Epithelial cell of alveolus of lung (primary cell): Measurements from ENCODE around the gene SERF2. TPM values are rescaled to one million over a fixed set of nuclear protein-coding genes. Genes with fewer than 3 reads are reported as not detected.

ENCODE experiments used
- total RNA-seq: library from RNA; depleted of rRNA; stranded (reverse); fragments of >200 nt; gene quantifications from 2 replicates; pipeline ENCODE4 v1.2.1, GENCODE V29; 2015

Gene SERF2
- 1,226 and 1,940 TPM in 2 replicates for total RNA-seq

DNA sequence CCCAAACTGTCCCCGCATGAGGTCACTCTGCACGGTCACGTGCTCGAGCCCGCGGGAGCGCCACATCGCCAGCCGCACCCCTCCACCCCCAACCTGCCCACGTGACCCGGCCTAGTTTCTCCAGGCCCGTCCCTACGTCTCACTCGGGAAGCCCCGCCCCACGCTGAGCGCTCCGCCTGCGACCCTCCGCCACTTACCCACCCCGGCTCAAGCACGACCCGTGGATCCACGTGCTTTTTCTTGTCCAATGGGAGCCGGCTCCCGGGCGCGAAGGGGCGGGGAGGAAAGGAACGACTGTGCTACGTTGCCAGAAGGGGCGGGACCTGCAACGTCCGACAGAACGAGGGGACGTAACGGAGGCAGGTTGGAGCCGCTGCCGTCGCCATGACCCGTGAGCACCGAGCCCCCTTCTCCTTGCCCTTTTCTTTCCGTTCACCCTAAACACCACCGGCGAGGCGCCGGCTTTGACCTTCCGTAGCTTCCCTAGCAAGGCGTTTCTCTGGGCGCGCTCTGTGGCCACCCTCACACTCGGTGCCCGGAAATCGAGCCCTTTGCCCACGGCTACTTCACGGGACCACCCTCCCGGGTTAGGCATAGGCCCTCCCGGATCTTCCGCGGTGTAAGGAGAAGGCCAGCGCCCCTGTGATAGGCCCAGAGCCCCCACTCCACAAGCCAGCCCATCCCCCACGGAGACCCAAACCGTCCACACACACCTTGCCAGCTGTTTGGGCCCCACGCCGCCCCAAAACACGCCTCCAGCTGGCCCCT, at the start of gene SERF2:
Gene SERF2, plus strand, starts transcription at position 328 of the 768 bp plus-strand sequence. Its CDS starts 57 bp downstream, at position 385.

DNA sequence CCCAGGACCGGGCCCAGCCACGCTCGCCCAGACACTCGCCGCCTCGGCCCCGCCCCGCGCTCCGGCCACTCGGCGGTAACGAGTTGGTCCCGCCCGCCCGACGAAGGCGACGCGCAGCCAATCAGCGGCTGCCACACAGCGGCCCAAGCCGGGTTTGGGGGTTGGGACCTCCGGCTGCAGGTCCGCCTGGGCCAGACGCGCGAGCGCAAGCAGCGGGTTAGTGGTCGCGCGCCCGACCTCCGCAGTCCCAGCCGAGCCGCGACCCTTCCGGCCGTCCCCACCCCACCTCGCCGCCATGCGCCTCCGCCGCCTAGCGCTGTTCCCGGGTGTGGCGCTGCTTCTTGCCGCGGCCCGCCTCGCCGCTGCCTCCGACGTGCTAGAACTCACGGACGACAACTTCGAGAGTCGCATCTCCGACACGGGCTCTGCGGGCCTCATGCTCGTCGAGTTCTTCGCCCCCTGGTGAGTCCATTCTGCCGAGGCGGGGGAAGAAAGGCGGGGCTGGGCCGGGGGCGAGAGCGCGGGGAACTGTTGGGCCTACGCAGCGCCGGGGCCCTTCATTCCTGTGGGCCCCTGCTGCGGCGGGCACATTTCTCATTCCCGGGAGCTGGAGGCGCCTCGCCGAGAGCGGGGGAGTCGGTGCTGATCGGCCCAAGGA, 45.7 kb upstream of the SERF2 start, which contains the start of gene PDIA3:
Gene PDIA3, plus strand, starts transcription at position 194 of the 658 bp plus-strand sequence. Its CDS starts 102 bp downstream, at position 296.

DNA sequence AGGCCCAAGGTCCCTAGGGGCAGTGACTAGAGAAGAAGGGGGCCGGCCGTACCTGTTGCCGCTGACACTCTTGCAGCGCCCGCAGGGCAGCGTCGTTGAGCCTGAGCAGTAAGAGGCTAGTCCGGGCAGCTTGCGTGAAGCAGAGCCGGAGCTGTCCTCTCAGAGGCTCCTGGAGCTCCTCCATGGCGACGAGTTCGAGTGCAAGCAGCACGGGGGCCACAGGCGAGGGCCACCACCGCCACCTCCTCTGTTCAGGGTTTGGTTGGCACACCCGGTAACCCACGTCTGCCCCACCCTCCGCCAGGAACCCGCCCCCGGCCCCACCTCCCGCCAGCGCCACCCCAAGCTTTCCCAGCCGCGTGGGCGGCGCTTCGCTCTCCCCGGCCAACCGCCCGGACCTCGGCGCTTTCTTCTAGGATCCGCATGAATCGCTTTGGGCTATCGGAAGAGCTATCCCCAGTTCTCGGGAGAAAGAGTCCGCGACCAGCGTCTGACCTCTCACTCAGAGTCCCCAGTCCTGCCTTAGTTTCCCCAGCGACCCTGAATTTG, 15.3 kb upstream of the SERF2 start, which contains the start of gene ELL3:
Gene ELL3, minus strand, starts transcription at position 249 of the 549 bp plus-strand sequence. Its CDS starts 65 bp downstream, at position 184.

DNA sequence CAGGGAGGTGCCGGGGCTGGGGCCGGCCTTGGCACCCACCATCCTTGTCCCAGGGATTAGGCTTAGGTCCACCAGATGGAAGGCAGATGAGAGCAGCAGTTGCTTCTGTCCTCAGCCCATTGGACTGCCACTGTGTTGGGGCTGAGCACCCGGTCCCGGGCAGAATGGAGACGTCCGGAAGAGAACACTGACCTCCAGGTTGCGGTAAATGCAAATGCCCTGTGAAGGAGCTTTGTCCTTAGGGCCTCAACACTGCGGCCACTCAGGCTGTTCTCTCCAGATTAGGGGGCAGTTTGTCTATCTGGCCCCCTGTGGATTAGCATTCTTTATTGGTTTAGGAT, 7.8 kb downstream of the SERF2 start, which contains the start of gene SERINC4:
Gene SERINC4, minus strand, starts transcription at position 276 of the 341 bp plus-strand sequence. Its CDS starts 234 bp downstream, at position 42.

DNA sequence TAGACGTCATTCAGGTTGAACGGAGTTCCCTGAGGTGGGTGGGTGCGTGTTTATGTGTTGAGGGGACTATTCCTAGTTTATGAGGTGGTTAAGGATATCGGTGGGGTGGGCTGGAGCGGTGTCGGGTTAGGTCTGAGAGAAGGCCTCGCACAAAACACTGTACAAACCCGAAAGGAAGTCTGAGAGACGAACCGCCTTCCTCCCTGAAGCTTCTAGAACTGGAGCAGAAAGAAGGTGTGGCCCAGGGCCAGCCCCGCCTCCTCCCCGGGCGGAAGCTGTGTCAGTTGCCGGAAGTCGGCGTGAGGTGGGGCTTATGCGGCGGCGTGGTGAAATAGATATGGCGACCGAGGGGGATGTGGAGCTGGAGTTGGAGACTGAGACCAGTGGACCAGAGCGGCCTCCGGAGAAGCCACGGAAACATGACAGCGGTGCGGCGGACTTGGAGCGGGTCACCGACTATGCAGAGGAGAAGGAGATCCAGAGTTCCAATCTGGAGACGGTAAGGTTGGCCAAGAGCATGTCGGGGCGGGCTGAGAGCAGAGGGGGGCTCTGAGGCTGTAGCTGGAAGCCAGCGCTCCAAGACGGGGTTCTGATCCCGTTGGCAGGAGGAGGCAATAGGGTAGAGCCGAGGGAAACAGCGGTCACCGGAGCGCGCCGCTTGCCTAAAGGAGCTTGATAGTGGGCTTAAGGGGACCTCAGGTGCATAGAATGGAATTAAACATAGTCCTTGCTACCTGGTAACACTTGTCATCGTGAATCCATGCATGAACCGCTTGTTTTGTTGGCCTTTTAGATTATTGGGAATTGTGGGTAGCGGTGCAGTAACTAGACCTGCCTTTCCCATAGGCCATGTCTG, 8.4 kb downstream of the SERF2 start, which contains the start of gene HYPK:
Gene HYPK, plus strand, starts transcription at position 314 of the 856 bp plus-strand sequence. Its CDS starts 24 bp downstream, at position 338.

DNA sequence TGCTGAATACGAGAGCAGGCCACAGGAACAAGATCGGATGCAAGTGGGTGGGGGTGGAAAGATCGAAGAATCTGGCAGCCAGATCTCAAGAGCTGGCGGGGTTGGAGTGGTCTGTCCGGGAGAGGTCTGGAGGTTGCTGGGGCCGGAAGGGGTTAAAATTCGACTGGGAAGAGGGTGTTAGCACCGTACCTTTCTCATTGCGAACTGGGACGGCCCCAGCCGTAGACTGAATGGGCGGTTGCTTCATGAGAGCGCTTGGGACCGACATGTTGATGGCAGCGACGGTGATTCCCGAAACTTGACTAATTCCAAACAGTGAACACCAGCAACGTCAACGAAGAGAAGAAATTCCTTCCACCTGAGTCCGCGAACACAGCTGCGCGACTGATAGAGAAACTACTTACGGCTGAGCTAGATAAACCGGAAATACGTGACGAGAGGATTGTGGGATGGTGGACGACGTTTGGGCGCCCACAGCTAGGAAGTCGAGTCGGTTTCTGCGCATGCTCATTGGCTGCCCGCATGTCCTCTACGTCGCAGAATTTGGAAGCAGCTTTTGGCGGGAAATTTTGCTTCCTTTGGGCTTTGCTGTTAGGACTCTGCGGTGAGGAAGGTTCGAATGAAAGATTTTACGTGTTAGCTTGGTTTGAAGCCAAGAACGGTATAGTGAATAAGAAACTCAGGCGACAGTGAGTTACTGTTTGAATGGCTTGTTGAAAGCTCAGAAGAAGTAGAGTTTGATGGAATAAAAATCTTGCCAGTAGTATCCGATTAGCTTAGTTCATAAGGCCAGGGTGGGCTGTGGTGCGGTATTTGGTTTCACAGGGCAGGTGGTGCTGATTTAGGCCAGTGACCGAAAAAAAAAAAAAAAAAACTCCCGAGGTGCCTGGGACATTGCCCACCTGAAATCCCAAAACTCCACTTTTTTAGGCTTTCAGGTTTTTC, 32.5 kb downstream of the SERF2 start, which contains the start of gene MFAP1:
Gene MFAP1, minus strand, starts transcription at position 389 of the 945 bp plus-strand sequence. Its CDS starts 121 bp downstream, at position 268.

DNA sequence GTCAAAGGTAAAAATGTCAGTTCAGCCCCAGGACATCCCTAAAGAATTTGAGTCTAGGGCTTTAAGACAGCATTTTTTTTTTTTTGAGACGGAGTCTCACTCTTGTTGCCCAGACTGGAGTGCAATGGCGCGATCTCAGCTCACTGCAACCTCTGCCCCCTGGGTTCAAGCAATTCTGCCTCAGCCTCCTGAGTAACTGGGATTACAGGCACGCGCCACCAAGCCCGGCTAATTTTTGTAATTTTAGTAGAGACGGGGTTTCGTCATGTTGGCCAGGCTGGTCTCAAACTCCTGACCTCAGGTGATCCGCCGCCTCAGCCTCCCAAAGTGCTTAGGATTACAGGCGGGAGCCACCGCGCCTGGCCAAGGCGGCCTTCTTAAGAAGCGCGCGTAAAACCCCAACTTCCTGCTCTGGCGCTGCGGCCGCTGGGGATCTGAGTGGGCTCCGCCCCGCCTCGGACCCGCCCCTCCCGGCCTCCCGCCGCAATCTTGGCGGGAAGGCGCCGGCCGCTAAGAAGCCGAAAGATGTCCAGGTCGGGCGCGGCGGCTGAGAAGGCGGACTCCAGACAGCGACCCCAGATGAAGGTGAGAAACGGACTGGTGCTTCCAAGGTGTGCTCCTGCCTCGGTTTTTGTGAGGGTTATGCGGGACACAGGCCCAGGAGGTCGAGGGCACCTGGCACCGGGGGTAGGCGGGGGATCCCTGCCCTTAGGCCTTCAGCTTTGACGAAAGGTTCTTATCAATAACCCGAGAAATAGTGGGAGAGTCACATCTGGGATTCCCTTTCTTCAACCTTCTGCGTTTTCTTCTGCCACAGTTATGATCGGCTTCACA, 34.6 kb downstream of the SERF2 start, which contains the start of gene WDR76:
Gene WDR76, plus strand, starts transcription at position 495 of the 834 bp plus-strand sequence. Its CDS starts 31 bp downstream, at position 526.

Other genes with a start within 250 kb of the SERF2 start
- 4.5 and 6.9 TPM in 2 replicates for gene PPIP5K1, start 202.1 kb upstream of the SERF2 start, total RNA-seq
- gene CKMT1B, start 198.3 kb upstream of the SERF2 start, total RNA-seq, result 1.0 TPM in 1 of 2 replicates, not detected in the other
- gene STRC, start 173.5 kb upstream of the SERF2 start, total RNA-seq, result not detected in 2 replicates
- 0.65 TPM in 1 of 2 replicates, not detected in the other for gene CATSPER2, start 143.5 kb upstream of the SERF2 start, total RNA-seq
- gene CKMT1A, start 98.5 kb upstream of the SERF2 start, total RNA-seq, result not detected in 2 replicates
- gene PDIA3, start 45.9 kb upstream of the SERF2 start, total RNA-seq, result 295 and 351 TPM in 2 replicates
- gene ELL3, start 15.4 kb upstream of the SERF2 start, total RNA-seq, result 3.2 and 3.7 TPM in 2 replicates
- gene SERINC4, start 7.9 kb downstream of the SERF2 start, total RNA-seq, result not detected in 2 replicates
- 8.0 and 20.6 TPM in 2 replicates for gene HYPK, start 8.3 kb downstream of the SERF2 start, total RNA-seq
- 21.1 and 27.1 TPM in 2 replicates for gene MFAP1, start 32.4 kb downstream of the SERF2 start, total RNA-seq
- gene WDR76, start 34.7 kb downstream of the SERF2 start, total RNA-seq, result 5.6 and 15.8 TPM in 2 replicates